Measurements from ENCODE around the gene CA10.

Gene CA10

GRCh38 chr17:51763058-51763457 lies 395.5 kb downstream of the CA10 start:
- no peaks in the 10 kb centered on the region for H3F3A ChIP-seq (ENCODE audit: low read depth)
- no peaks in the 10 kb centered on the region for H3K36me3 ChIP-seq (ENCODE audit: insufficient read depth, low read length)
- H4K20me1 ChIP-seq (ENCODE audit: insufficient read depth, low read length, poor library complexity, severe bottlenecking) = no peaks in the 10 kb centered on the region
- H3K9ac ChIP-seq (ENCODE audit: low read depth, low read length, poor library complexity, severe bottlenecking) = no peak overlapping the region
- no peaks in the 10 kb centered on the region for H3K9me2 ChIP-seq (replicated peaks; ENCODE audit: low read depth, low read length)
- no peaks in the 10 kb centered on the region for H3K27me3 ChIP-seq (ENCODE audit: insufficient read depth, low read length, poor library complexity, severe bottlenecking)
- no peak overlapping the region for H3K4me2 ChIP-seq (ENCODE audit: low read depth, low read length, poor library complexity, severe bottlenecking)
- H3K9me3 ChIP-seq (ENCODE audit: insufficient read depth, low read depth, low read length) = no peaks in the 10 kb centered on the region
- no peak overlapping the region for H3K4me3 ChIP-seq (ENCODE audit: low read length, poor library complexity, severe bottlenecking)
- H3K79me2 ChIP-seq (ENCODE audit: insufficient read depth, low read length) = no peaks in the 10 kb centered on the region
- H3K4me1 ChIP-seq (ENCODE audit: insufficient read depth, low read length, poor library complexity, severe bottlenecking) = no peaks in the 10 kb centered on the region
- TF ChIP-seq EZH2phosphoT487 (IDR thresholded peaks at IDR 0.05; ENCODE audit: borderline replicate concordance) (no peak), CTCF (conservative IDR thresholded peaks at IDR 0.05; ENCODE audit: low read length) (no peak)
- H2AFZ ChIP-seq (ENCODE audit: low read length) = no peak overlapping the region

GRCh38 chr17:51761105-51761504 lies 397.4 kb downstream of the CA10 start:
- Histone ChIP-seq H3F3A (ENCODE audit: low read depth) (no peaks in the 10 kb centered on the region), H4K20me1 (ENCODE audit: insufficient read depth, low read length, poor library complexity, severe bottlenecking) (no peaks in the 10 kb centered on the region), H3K9me2 (replicated peaks; ENCODE audit: low read depth, low read length) (no peaks in the 10 kb centered on the region), H3K4me2 (ENCODE audit: low read depth, low read length, poor library complexity, severe bottlenecking) (no peak overlapping the region), H3K9me3 (ENCODE audit: insufficient read depth, low read depth, low read length) (no peaks in the 10 kb centered on the region), H3K27me3 (ENCODE audit: insufficient read depth, low read length, poor library complexity, severe bottlenecking) (no peaks in the 10 kb centered on the region), H3K9ac (ENCODE audit: low read depth, low read length, poor library complexity, severe bottlenecking) (no peak overlapping the region), H3K79me2 (ENCODE audit: insufficient read depth, low read length) (no peaks in the 10 kb centered on the region), H3K4me3 (ENCODE audit: low read length, poor library complexity, severe bottlenecking) (no peak overlapping the region), H3K4me1 (ENCODE audit: insufficient read depth, low read length, poor library complexity, severe bottlenecking) (no peaks in the 10 kb centered on the region), H3K36me3 (ENCODE audit: insufficient read depth, low read length) (no peaks in the 10 kb centered on the region), H2AFZ (ENCODE audit: low read length) (no peak overlapping the region)
- TF ChIP-seq CTCF (conservative IDR thresholded peaks at IDR 0.05; ENCODE audit: low read length) (no peak), EZH2phosphoT487 (IDR thresholded peaks at IDR 0.05; ENCODE audit: borderline replicate concordance) (no peak)

GRCh38 chr17:51759260-51759659 lies 399.3 kb downstream of the CA10 start:
- Histone ChIP-seq H4K20me1 (ENCODE audit: insufficient read depth, low read length, poor library complexity, severe bottlenecking) (no peaks in the 10 kb centered on the region), H2AFZ (ENCODE audit: low read length) (no peak overlapping the region), H3K27me3 (ENCODE audit: insufficient read depth, low read length, poor library complexity, severe bottlenecking) (no peaks in the 10 kb centered on the region), H3K79me2 (ENCODE audit: insufficient read depth, low read length) (no peaks in the 10 kb centered on the region), H3K4me2 (ENCODE audit: low read depth, low read length, poor library complexity, severe bottlenecking) (no peak overlapping the region), H3K4me3 (ENCODE audit: low read length, poor library complexity, severe bottlenecking) (no peak overlapping the region), H3K36me3 (ENCODE audit: insufficient read depth, low read length) (no peaks in the 10 kb centered on the region), H3K9me2 (replicated peaks; ENCODE audit: low read depth, low read length) (no peaks in the 10 kb centered on the region), H3K4me1 (ENCODE audit: insufficient read depth, low read length, poor library complexity, severe bottlenecking) (no peaks in the 10 kb centered on the region), H3K9me3 (ENCODE audit: insufficient read depth, low read depth, low read length) (no peaks in the 10 kb centered on the region), H3F3A (ENCODE audit: low read depth) (no peaks in the 10 kb centered on the region), H3K9ac (ENCODE audit: low read depth, low read length, poor library complexity, severe bottlenecking) (no peak overlapping the region)
- TF ChIP-seq CTCF (conservative IDR thresholded peaks at IDR 0.05; ENCODE audit: low read length) = no peak
- TF ChIP-seq EZH2phosphoT487 (IDR thresholded peaks at IDR 0.05; ENCODE audit: borderline replicate concordance) = no peak
